HG03064 (cell line): ENCODE data around the gene FOXP1.

Source experiments
- ATAC-seq: cut with Tn5 transposase; IDR thresholded peaks from one replicate; pipeline ENCODE4 v1.9.1; 2021; ENCODE audit warnings: low read depth; ENCODE audit not compliant: unreplicated experiment

The FOXP1 gene

GRCh38 chr3:71461114-71461513 is 122.4 kb downstream of the FOXP1 start:
- ATAC-seq: no peak

- ATAC-seq: no peak
Measured at GRCh38 chr3:71458895-71459294, 124.6 kb downstream of the FOXP1 start.

- no peak for ATAC-seq
Measured at GRCh38 chr3:71456826-71457225, 126.7 kb downstream of the FOXP1 start.

- ATAC-seq: no peak
Measured at GRCh38 chr3:71456156-71456555, 127.4 kb downstream of the FOXP1 start.

- no peak for ATAC-seq
Measured at GRCh38 chr3:71454512-71455403, 128.8 kb downstream of the FOXP1 start.

- ATAC-seq: no peak
Measured at GRCh38 chr3:71453822-71454511, 129.6 kb downstream of the FOXP1 start.

GRCh38 chr3:71453319-71453718 is 130.2 kb downstream of the FOXP1 start:
- ATAC-seq: no peak

- no peak for ATAC-seq
Measured at GRCh38 chr3:71451812-71452211, 131.7 kb downstream of the FOXP1 start.

- no peak for ATAC-seq
Measured at GRCh38 chr3:71451060-71451459, 132.5 kb downstream of the FOXP1 start.

GRCh38 chr3:71450162-71450561 is 133.4 kb downstream of the FOXP1 start:
- no peak for ATAC-seq

- ATAC-seq: no peak
Measured at GRCh38 chr3:71447803-71448202, 135.7 kb downstream of the FOXP1 start.

GRCh38 chr3:71447197-71447596 is 136.3 kb downstream of the FOXP1 start:
- ATAC-seq: no peak

GRCh38 chr3:71446734-71447133 is 136.8 kb downstream of the FOXP1 start:
- ATAC-seq: no peak

GRCh38 chr3:71446260-71446659 is 137.3 kb downstream of the FOXP1 start:
- no peak for ATAC-seq

- no peak for ATAC-seq
Measured at GRCh38 chr3:71444861-71445259, 138.7 kb downstream of the FOXP1 start.

- ATAC-seq: peak; percentile 94
Measured at GRCh38 chr3:71444028-71444860, 139.3 kb downstream of the FOXP1 start.

GRCh38 chr3:71443332-71443731 is 140.2 kb downstream of the FOXP1 start:
- no peak for ATAC-seq

- ATAC-seq: no peak
Measured at GRCh38 chr3:71442652-71443042, 140.9 kb downstream of the FOXP1 start.

- no peak for ATAC-seq
Measured at GRCh38 chr3:71441925-71442651, 141.4 kb downstream of the FOXP1 start.

- no peak for ATAC-seq
Measured at GRCh38 chr3:71441217-71441924, 142.2 kb downstream of the FOXP1 start.
